ENCODE results near the gene METTL6.
A peak's percentile ranks its signal among the peaks of the same experiment; 100 is the strongest.
"Not testable (repeated sequence)": the region's sequence is repeated elsewhere in the genome, so short reads cannot be mapped to it uniquely, and the experiment has no call there.

The METTL6 gene

GRCh38 chr3:15387735-15388134 lies 39.6 kb downstream of the METTL6 start:
- TF ChIP-seq Cebpa-rat (IDR thresholded peaks at IDR 0.05): no peak
- Histone ChIP-seq H3K4me2 (no peak overlapping the region), H3K36me3 (no peaks in the 10 kb centered on the region), H3K4me3 (no peak overlapping the region), H3K4me1 (peaks cover 16% of the 10 kb centered on the region), H3K27ac (no peak overlapping the region), H3K9me3 (peaks cover 15% of the 10 kb centered on the region), H4K20me1 (no peaks in the 10 kb centered on the region), H3K27me3 (no peaks in the 10 kb centered on the region), H3K9ac (no peak overlapping the region)

GRCh38 chr3:15387171-15387581 lies 40.2 kb downstream of the METTL6 start:
- Histone ChIP-seq H3K27ac (no peak overlapping the region), H3K4me2 (no peak overlapping the region), H3K4me3 (no peak overlapping the region), H3K9ac (no peak overlapping the region), H4K20me1 (no peaks in the 10 kb centered on the region), H3K9me3 (peaks cover 15% of the 10 kb centered on the region), H3K36me3 (no peaks in the 10 kb centered on the region), H3K27me3 (no peaks in the 10 kb centered on the region), H3K4me1 (peaks cover 16% of the 10 kb centered on the region)
- TF ChIP-seq Cebpa-rat (IDR thresholded peaks at IDR 0.05): no peak

- not testable (repeated sequence) for H3K4me3 ChIP-seq, H3K9ac ChIP-seq, H3K27me3 ChIP-seq, H3K36me3 ChIP-seq, H4K20me1 ChIP-seq, H3K4me2 ChIP-seq, H3K27ac ChIP-seq
- Histone ChIP-seq H3K4me1 (peaks cover 16% of the 10 kb centered on the region), H3K9me3 (peaks cover 15% of the 10 kb centered on the region)
These were observed 40.7 kb downstream of the METTL6 start for GRCh38 chr3:15386654-15386955.

- TF ChIP-seq Cebpa-rat (IDR thresholded peaks at IDR 0.05): no peak
- Histone ChIP-seq H3K36me3 (no peaks in the 10 kb centered on the region), H3K4me3 (no peak overlapping the region), H3K9me3 (peaks cover 15% of the 10 kb centered on the region), H3K4me1 (peaks cover 16% of the 10 kb centered on the region), H3K9ac (no peak overlapping the region), H3K27me3 (no peaks in the 10 kb centered on the region), H3K27ac (no peak overlapping the region), H4K20me1 (no peaks in the 10 kb centered on the region), H3K4me2 (no peak overlapping the region; the same call in 1 of the 2 replicates)
These were observed 41.3 kb downstream of the METTL6 start for GRCh38 chr3:15385901-15386653.

GRCh38 chr3:15385238-15385695 lies 42.1 kb downstream of the METTL6 start:
- H3K27ac ChIP-seq, H3K9ac ChIP-seq, H3K27me3 ChIP-seq, H3K4me3 ChIP-seq, H4K20me1 ChIP-seq, H3K36me3 ChIP-seq: not testable (repeated sequence)
- peaks cover 16% of the 10 kb centered on the region for H3K4me1 ChIP-seq
- peaks cover 15% of the 10 kb centered on the region for H3K9me3 ChIP-seq
- H3K4me2 ChIP-seq: peak overlapping the region; percentile 59

- H3K4me1 ChIP-seq: peaks cover 16% of the 10 kb centered on the region
- H4K20me1 ChIP-seq: no peaks in the 10 kb centered on the region
- H3K36me3 ChIP-seq: no peaks in the 10 kb centered on the region
- no peak for TF ChIP-seq Cebpa-rat (IDR thresholded peaks at IDR 0.05)
- H3K4me2 ChIP-seq: peak overlapping the region; percentile 59
- H3K9me3 ChIP-seq: peaks cover 15% of the 10 kb centered on the region
- H3K27me3 ChIP-seq: no peaks in the 10 kb centered on the region
- H3K9ac ChIP-seq: no peak overlapping the region
- H3K4me3 ChIP-seq: no peak overlapping the region
- H3K27ac ChIP-seq: no peak overlapping the region
These were observed 42.7 kb downstream of the METTL6 start for GRCh38 chr3:15384510-15385237.

- Histone ChIP-seq H3K4me1 (peaks cover 16% of the 10 kb centered on the region), H3K4me2 (no peak overlapping the region)
These were observed 44.9 kb downstream of the METTL6 start for GRCh38 chr3:15382405-15382923.

GRCh38 chr3:15380980-15381890 lies 46.1 kb downstream of the METTL6 start:
- H3K27ac ChIP-seq: no peak overlapping the region

More at GRCh38 chr3:15382405-15382923, 44.9 kb downstream of the METTL6 start:
- H3K4me3 ChIP-seq: no peak overlapping the region
- no peak overlapping the region for H3K27ac ChIP-seq
- H4K20me1 ChIP-seq: no peaks in the 10 kb centered on the region
- no peak overlapping the region for H3K9ac ChIP-seq
- H3K9me3 ChIP-seq: peaks cover 15% of the 10 kb centered on the region
- TF ChIP-seq Cebpa-rat (IDR thresholded peaks at IDR 0.05): no peak
- no peaks in the 10 kb centered on the region for H3K27me3 ChIP-seq
- no peaks in the 10 kb centered on the region for H3K36me3 ChIP-seq

GRCh38 chr3:15377961-15378791 lies 49.2 kb downstream of the METTL6 start:
- Histone ChIP-seq H4K20me1 (no peaks in the 10 kb centered on the region), H3K27me3 (no peaks in the 10 kb centered on the region), H3K9me3 (no peaks in the 10 kb centered on the region), H3K4me1 (no peaks in the 10 kb centered on the region), H3K9ac (no peak overlapping the region), H3K4me3 (no peak overlapping the region), H3K36me3 (no peaks in the 10 kb centered on the region), H3K4me2 (no peak overlapping the region; the same call in 1 of the 2 replicates), H3K27ac (no peak overlapping the region)
- TF ChIP-seq Cebpa-rat (IDR thresholded peaks at IDR 0.05): no peak

More at GRCh38 chr3:15380980-15381890, 46.1 kb downstream of the METTL6 start:
- Histone ChIP-seq H3K4me2 (no peak overlapping the region), H3K9ac (no peak overlapping the region), H3K4me1 (peaks cover 16% of the 10 kb centered on the region), H4K20me1 (no peaks in the 10 kb centered on the region), H3K27me3 (no peaks in the 10 kb centered on the region), H3K36me3 (no peaks in the 10 kb centered on the region), H3K9me3 (peaks cover 7% of the 10 kb centered on the region), H3K4me3 (no peak overlapping the region)
- TF ChIP-seq Cebpa-rat (IDR thresholded peaks at IDR 0.05): no peak
